Midbrain (tissue), 1 donor: ENCODE measurements around the gene CNTNAP3.
"Not testable (repeated sequence)": the region's sequence is repeated elsewhere in the genome, so short reads cannot be mapped to it uniquely, and the experiment has no call there.

Source experiments
- DNase-seq: peaks from one replicate; lab custom pipeline; 2025; lab: John Stamatoyannopoulos, UW

Gene CNTNAP3

DNA sequence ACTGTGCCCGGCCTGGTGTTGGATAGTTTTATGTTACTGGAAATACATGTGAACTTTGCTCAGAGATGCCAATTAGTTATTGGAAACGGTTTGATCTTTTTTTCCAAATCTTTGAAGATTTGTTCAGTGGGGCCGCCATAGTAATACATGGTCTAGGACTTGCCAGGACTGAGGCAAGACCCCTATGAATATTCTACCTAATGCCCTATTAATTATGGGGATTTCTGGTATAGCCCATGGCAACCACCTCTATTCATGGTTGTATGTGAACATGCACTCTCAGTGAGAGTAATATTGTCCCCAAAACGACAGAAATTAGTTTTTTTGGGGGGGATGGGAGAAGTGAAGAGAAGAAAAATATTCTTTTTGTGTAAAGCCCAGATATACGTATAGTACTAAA lies 220.3 kb downstream of the CNTNAP3 start:
- not testable (repeated sequence) for DNase-seq

DNA sequence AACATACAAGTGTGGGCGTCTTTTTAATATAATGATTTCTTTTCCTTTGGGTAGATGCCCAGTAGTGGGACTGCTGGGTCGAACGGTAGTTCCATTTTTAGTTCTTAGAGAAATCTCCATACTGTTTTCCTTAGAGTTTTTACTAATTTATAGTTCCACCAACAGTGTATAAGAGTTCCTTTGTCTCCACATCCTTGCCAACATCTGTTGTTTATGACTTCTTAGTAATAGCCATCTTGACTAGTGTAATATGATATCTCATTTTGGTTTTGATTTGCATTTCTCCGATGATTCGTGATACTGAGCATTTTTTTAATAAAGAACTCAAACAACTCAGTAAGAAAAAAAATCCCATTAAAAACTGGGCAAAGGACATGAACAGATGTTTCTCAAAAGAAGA lies 225.0 kb downstream of the CNTNAP3 start:
- not testable (repeated sequence) for DNase-seq

DNA sequence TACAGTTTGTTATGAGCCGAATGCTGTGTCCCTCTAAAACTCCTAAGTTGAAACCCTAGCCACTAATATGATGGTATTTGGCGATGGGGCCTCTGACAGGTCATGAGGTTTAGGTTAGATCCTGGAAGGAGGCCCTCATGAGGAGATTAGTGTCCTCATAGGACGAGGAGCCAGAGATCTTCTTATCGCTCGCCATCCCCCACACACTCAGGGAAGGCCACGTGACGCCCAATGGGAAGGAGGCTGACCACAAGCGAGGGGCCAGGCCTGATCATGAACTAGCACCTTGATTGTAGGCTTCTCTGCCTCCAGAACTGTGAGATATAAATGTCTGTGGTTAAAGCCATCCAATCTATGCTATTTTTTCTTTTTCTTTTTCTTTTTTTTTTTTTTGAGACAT lies 233.5 kb downstream of the CNTNAP3 start:
- DNase-seq: not testable (repeated sequence)

DNA sequence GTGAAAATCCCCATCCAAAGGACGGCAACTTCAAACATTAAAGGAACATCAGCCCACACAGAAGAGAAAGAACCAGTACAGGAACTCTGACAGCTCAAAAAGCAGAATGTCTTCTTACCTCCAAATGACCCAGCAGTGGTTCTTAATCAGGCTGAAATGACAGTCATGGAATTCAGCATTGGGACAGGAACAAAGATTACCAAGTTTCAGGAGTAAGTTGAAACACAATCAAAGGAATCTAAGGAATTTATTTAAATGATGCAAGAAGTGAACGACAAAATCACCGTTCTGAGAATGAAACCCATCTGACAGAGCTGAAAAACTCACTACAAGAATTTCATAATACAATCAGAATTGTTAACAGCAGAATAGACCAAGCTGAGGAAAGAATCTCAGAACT lies 241.1 kb downstream of the CNTNAP3 start:
- not testable (repeated sequence) for DNase-seq

DNA sequence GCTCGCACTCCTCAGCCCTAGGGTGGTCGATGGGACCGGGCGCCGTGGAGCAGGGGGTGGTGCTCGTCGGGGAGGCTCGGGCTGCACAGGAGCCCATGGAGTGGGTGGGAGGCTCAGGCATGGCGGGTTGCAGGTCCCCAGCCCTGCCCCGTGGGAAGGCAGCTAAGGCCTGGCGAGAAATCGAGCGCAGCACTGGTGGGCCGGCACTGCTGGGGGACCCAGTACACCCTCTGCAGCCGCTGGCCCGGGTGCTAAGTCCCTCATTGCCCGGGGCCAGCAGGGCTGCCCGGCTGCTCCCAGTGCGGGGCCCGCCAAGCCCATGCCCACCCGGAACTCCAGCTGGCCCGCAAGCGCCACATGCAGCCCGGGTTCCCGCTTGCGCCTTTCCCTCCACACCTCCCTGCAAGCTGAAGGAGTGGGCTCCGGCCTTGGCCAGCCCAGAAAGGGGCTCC lies 245.6 kb downstream of the CNTNAP3 start:
- DNase-seq: not testable (repeated sequence)

DNA sequence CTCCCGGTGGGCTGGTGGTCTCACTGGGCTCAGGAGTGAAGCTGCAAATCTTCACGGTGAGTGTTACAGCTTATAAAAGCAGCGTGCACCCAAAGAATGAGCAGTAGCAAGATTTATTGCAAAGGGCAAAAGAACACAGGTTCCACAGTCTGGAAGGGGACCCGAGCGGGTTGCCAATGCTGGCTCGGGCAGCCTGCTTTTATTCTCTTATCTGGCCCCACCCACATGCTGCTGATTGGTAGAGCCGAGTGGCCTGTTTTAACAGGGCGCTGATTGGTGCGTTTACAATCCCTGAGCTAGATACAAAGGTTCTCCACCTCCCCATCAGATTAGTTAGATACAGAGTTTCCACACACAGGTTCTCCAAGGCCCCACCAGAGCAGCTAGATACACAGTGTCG lies 246.2 kb downstream of the CNTNAP3 start:
- DNase-seq: not testable (repeated sequence)

DNA sequence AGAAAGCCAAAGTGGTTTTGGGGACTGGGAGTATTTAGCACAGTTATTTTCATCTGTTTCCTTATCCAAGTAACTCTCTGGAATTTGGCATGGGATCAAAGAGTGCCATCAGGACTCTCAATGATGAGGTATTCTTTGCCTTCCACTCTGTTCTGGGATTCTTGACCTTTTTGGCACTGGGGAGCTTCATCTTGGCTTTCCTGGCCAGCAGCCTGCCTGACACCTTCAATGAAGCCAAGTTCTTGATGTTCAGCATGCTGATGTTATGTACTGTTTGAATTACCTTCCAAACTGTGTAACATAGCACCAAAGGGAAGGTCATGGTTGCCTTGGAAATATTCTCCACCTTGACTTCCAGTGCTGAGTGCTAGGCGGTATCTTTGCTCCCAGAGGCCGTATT lies 248.8 kb downstream of the CNTNAP3 start:
- DNase-seq: not testable (repeated sequence)

DNA sequence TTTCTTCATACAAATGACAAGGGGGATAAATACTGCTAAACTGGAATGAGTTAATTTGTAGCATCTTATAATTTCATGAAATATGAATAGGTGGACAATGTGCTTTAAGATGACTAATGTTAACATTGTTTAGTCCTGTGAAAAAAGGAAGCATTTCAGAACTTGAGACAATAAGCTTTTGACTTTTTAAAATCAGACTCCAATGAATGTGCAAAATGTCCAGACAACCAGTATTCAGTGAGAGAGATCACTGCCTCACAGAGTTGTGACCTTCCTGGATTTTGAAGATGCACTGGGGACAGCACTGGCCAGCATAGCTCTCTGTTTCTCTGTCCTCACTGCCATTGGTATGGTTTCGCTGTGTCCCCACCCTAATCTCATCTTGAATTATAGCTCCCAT lies 249.7 kb downstream of the CNTNAP3 start:
- DNase-seq: not testable (repeated sequence)

DNA sequence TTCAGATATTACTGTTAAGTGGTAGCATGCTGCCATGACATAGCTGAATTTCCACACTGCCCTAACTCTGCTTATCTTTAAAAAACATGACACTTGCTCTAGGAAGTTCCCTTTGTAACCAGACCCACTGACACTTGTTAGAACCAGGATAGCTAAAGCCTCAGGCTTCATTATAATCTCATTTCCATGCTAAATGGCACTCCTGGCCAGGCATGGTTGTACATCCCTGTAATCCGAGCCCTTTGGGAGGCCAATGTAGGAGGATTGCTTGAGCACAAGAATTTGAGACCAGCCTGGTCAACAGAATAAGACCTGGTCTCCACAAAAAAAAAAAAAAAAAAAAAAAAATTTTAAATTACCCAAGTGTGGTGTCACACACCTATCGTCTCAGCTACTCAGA lies 254.1 kb downstream of the CNTNAP3 start:
- not testable (repeated sequence) for DNase-seq

DNA sequence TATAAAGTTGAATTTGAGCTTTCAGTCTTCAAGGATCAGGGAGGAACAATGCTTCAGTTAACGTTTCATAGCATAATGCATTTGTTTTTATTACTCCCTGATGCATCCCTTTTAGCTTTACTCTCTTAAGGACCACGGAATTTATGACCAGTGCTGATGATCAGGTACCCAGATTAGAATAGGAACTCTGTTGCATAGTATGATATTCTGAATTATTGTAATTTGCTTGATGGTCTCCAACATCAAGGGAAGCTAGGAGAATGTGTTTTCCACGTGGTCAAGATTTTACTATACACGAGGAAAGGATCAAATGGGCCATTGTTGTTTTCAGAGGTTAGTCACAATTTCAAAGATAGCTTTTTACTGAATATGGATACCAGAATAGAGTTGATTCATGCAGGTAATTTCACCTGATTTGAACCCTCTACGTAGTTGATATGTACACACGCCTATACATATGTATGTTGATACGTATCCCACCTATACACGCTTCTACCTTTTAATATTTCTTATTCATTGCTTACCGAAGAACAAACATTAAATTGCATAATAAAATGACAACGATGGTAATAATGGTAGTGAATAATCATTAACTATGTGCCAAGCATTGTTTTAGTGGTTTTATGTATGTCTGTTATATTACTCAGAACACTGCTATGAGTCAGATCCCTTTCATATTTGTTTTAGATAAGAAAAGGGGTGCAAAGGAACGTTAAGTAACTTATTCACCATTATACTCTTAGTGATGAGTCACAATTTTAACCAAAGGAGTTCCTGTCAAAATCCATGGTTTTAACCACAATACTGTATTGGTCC lies 257.6 kb downstream of the CNTNAP3 start:
- DNase-seq: not testable (repeated sequence)

DNA sequence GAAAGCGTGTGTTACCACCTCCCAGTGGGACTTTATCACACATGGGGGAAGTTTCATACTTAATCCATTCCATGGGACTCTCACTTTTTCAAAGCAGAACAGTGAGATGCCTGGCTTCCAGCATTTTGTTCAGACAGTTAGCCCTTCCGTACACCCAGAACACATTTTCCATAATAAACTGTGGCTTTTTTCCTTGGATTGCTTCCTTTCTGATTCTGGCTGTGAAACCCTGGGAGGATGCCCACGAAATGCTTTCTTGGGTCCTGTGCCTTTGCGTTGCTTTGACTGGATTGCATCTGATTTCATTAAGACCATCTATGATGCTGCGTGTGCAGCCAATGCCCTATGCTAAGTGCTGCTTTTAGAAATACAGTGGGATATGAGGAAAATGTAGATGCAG lies 259.1 kb downstream of the CNTNAP3 start:
- DNase-seq: not testable (repeated sequence)

DNA sequence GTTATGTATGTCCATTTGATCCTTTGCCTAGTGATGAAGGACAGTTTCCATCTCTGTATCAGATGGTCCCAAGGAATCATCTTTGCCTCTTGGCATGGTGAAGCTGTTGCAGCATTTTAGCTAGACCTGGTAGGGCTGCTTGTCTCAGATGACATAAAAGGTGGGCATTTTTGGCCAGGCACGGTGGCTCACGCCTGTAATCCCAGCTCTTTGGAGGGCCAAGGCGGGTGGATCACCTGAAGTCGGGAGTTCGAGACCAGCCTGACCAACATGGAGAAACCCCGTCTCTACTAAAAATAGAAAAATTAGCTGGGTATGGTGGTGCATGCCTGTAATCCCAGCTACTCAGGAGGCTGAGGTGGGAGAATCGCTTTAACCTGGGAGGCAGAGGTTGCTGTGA lies 259.8 kb downstream of the CNTNAP3 start:
- DNase-seq: not testable (repeated sequence)

DNA sequence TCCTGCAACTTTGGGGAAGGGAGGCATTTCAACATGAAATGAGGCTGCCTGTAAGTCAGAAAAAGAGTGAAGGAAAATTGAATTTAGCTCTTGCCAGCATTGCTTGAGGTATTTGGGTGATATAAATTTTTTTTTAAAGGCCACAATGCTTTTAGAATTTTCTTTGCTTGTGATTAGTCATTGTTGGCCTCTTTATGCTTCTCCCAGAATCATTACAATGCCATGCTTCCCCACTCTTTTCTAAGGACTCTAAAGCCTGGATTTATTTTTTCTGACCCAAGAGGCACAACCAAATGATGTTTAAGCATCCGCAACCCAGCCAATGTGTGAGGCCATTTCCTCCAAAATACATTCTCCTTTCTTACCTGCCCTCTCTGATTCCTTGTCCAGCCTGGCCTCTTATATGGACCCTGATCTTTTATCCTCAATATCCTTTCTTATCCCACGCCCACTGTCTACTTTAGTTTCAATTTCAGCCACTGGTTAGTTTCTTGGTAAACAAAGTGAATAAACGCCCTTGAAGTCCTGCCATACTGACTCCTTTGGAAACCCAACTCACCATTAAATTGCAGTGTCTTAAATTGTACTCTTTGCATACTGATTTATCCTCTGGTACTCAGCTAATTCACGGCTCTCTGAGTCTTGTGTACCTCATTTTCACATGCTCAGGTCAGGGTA lies 261.9 kb downstream of the CNTNAP3 start:
- not testable (repeated sequence) for DNase-seq
